OCI-LY3 (cell line): ENCODE data around the gene DVL2.

Experiments used
- CTCF ChIP-seq: fragments of 200-600, 300-600 bp; sonication (generic); IDR thresholded peaks from 2 replicates; pipeline ENCODE4 v1.5.1; 2014; ENCODE audit warnings: antibody characterized with exemption, low read length, low read depth
- EZH2phosphoT487 ChIP-seq: fragments of 200-600 bp; shearing (Covaris generic); IDR thresholded peaks from 2 replicates; pipeline ENCODE4 v1.6.1; 2018; ENCODE audit warnings: antibody characterized with exemption, mixed run types, low read depth

- TF ChIP-seq CTCF (no peak), EZH2phosphoT487 (no peak)
Observed at GRCh38 chr17:7225711-7226331, 8.5 kb downstream of the DVL2 start.
